ENCODE measurements around the gene CD55. TPM values are rescaled to one million over a fixed set of nuclear protein-coding genes. Genes with fewer than 3 reads are reported as not detected.

The CD55 gene
- total RNA-seq, 1 donor from 2014 or later: 35.1 TPM

GRCh38 chr1:207280706-207281105 lies 40.8 kb upstream of the CD55 start:
- DNase-seq (ENCODE audit: low spot score in 2 of 2, unreplicated experiment in 2 of 2): no peak
- H3K4me1 Mint-ChIP-seq: peaks cover 12% of the 10 kb centered on the region

GRCh38 chr1:207282058-207282457 lies 39.4 kb upstream of the CD55 start:
- no peak for TF ChIP-seq CTCF (IDR thresholded peaks at IDR 0.05; ENCODE audit: unreplicated experiment)
- DNase-seq (ENCODE audit: low spot score in 2 of 2, unreplicated experiment in 2 of 2): no peak
- peak overlapping the region; percentile 8 for H3K27ac Mint-ChIP-seq
- no peaks in the 10 kb centered on the region for H3K27me3 Mint-ChIP-seq (ENCODE audit: low read depth)
- H3K4me1 Mint-ChIP-seq: peaks cover 14% of the 10 kb centered on the region
- H3K4me3 Mint-ChIP-seq: no peak overlapping the region
- no peaks in the 10 kb centered on the region for H3K36me3 Mint-ChIP-seq
- H3K9me3 Mint-ChIP-seq: no peaks in the 10 kb centered on the region

More at GRCh38 chr1:207280706-207281105, 40.8 kb upstream of the CD55 start:
- H3K9me3 Mint-ChIP-seq: peaks cover 11% of the 10 kb centered on the region
- H3K27ac Mint-ChIP-seq: no peak overlapping the region
- H3K36me3 Mint-ChIP-seq: no peaks in the 10 kb centered on the region
- TF ChIP-seq CTCF (IDR thresholded peaks at IDR 0.05; ENCODE audit: unreplicated experiment): no peak
- H3K27me3 Mint-ChIP-seq (ENCODE audit: low read depth): no peaks in the 10 kb centered on the region
- H3K4me3 Mint-ChIP-seq: no peak overlapping the region

GRCh38 chr1:207282496-207283380 lies 38.7 kb upstream of the CD55 start:
- Mint-ChIP-seq H3K27ac (no peak overlapping the region), H3K27me3 (ENCODE audit: low read depth) (no peaks in the 10 kb centered on the region), H3K4me1 (peaks cover 16% of the 10 kb centered on the region), H3K36me3 (no peaks in the 10 kb centered on the region), H3K9me3 (no peaks in the 10 kb centered on the region), H3K4me3 (no peak overlapping the region)
- TF ChIP-seq CTCF (IDR thresholded peaks at IDR 0.05; ENCODE audit: unreplicated experiment): no peak
- DNase-seq (ENCODE audit: low spot score in 2 of 2, unreplicated experiment in 2 of 2): no peak

- no peak overlapping the region for H3K27ac Mint-ChIP-seq
Observed at GRCh38 chr1:207283421-207283820, 38.1 kb upstream of the CD55 start.

GRCh38 chr1:207284209-207284897 lies 37.1 kb upstream of the CD55 start:
- H3K36me3 Mint-ChIP-seq: no peaks in the 10 kb centered on the region
- H3K27me3 Mint-ChIP-seq (ENCODE audit: low read depth): no peaks in the 10 kb centered on the region
- DNase-seq (ENCODE audit: low spot score in 2 of 2, unreplicated experiment in 2 of 2): no peak
- no peak overlapping the region for H3K4me3 Mint-ChIP-seq
- H3K9me3 Mint-ChIP-seq: peaks cover 2% of the 10 kb centered on the region
- H3K27ac Mint-ChIP-seq: no peak overlapping the region
- TF ChIP-seq CTCF (IDR thresholded peaks at IDR 0.05; ENCODE audit: unreplicated experiment): no peak
- peaks cover 16% of the 10 kb centered on the region for H3K4me1 Mint-ChIP-seq

More at GRCh38 chr1:207283421-207283820, 38.1 kb upstream of the CD55 start:
- H3K36me3 Mint-ChIP-seq: no peaks in the 10 kb centered on the region
- DNase-seq (ENCODE audit: low spot score in 2 of 2, unreplicated experiment in 2 of 2): no peak
- H3K4me3 Mint-ChIP-seq: no peak overlapping the region
- TF ChIP-seq CTCF (IDR thresholded peaks at IDR 0.05; ENCODE audit: unreplicated experiment): no peak
- peaks cover 16% of the 10 kb centered on the region for H3K4me1 Mint-ChIP-seq
- H3K9me3 Mint-ChIP-seq: no peaks in the 10 kb centered on the region
- no peaks in the 10 kb centered on the region for H3K27me3 Mint-ChIP-seq (ENCODE audit: low read depth)
